Endometrium (tissue), 2 donors: ENCODE measurements around the gene COX6B1.
"Not testable (repeated sequence)": the region's sequence is repeated elsewhere in the genome, so short reads cannot be mapped to it uniquely, and the experiment has no call there.

Experiments used
- FAIRE-seq: peaks from 2 replicates; lab custom pipeline; 2012; peaks lifted over from hg19 to GRCh38; lab: Jason Lieb, UNC
- donor health status: control.
- donor health status: control.

COX6B1 gene, protein sequence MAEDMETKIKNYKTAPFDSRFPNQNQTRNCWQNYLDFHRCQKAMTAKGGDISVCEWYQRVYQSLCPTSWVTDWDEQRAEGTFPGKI

DNA sequence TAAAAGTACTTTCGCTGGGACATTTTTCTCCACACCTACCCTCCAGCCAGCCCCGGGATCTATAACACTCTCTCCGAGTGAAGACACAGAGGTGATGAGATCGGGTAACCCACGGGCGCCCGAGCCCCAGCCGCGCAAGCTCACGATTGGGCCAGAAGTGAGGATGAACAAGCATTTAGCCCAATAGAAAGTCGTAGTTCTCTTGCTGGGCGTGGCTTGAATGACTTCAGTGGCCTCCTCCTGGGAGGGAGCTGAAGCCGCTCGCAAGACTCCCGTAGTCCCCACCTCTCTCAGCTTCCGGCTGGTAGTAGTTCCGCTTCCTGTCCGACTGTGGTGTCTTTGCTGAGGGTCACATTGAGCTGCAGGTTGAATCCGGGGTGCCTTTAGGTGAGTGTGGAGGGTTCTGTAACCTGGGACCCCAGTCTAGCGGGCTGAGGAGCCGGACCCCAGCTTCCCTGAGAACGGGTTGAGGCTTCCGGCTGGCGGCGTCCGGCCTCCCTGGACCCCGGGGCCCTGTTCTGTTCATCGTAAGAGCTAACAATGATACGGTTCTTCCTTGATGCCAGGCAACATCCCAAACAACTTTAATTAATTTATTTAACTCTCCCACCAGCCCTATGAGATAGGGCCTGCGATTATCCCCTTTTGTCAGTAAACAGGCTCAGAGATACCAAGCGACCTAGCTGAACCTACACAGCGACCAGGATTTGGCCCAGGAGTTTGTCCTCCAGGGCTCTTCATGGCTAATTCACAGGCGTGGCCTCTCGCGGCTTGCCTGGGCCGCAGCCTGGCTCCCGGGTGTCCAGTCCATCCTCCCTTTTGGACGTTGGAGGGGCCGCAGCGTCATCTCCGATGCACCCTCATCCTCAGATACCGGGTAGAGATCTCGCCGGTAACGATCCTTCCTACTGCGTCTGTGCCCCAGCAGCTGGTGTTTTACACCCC is at the start of gene COX6B1:
Gene COX6B1 (plus strand): TSS at position 307 of the 945 bp plus-strand sequence. CDS start 2,921 bp downstream, outside the sequence.
- FAIRE-seq = peak; percentile 95

DNA sequence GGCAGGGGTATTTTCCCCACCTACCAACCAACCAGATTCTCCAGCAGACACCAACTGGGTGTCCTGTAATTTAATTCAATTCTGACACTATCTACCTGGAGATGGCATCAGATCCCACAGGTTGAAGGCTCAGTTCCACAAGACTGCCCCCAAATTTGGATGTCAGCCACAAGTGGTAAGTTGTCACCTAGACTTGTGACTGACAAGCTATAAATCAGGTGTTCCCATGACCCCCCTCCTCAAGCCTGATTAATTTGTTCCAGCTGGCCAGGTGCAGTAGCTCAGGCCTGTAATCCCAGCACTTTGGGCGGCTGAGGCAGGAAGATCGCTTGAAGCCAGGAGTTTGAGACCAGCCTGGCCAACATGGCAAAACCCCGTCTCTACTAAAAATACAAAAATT is 46.2 kb upstream of the COX6B1 start:
- no peak for FAIRE-seq

DNA sequence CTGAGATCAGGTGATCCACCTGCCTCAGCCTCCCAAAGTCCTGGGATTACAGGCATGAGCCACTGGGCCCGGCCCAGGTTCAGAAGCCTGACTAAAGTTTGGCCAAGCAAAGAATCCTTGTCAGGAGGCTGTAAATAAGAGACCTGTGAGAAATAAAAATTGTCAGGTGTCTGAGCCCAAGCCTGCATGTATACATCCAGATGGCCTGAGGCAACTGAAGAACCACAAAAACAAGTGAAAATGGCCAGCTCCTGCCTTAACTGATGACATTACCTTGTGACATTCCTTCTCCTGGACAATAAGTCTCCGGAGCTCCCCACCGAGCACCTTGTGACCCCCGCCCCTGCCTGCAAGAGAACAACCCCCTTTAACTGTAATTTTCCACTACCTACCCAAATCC is 43.7 kb upstream of the COX6B1 start:
- not testable (repeated sequence) for FAIRE-seq

DNA sequence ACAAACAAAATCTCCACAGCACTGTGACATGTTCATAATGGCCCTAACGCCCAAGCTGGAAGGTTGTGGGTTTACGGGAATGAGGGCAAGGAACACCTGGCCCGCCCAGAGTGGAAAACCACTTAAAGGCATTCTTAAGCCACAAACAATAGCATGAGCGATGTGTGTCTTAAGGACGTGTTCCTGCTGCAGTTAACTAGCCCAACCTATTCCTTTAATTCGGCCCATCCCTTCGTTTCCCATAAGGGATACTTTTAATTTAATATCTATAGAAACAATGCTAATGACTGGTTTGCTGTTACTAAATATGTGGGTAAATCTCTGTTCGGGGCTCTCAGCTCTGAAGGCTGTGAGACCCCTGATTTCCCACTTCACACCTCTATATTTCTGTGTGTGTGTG is 41.0 kb upstream of the COX6B1 start:
- FAIRE-seq = not testable (repeated sequence)

DNA sequence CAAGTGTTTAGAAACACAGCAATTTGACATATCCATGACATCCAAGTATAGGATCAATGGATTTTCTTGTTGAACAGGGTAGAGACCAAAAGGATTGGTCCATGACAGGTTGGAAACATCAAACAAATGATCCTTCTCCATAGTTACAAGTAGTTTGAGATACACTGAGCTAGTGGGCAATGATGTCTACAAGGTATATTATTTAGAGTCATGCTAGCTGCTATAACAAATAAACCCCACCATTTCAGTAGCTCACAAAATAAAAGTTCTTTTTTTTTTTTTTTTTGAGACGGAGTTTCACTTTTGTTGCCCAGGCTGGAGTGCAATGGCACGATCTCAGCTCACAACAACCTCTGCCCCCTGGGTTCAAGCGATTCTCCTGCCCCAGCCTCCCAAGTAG is 40.5 kb upstream of the COX6B1 start:
- no peak for FAIRE-seq

DNA sequence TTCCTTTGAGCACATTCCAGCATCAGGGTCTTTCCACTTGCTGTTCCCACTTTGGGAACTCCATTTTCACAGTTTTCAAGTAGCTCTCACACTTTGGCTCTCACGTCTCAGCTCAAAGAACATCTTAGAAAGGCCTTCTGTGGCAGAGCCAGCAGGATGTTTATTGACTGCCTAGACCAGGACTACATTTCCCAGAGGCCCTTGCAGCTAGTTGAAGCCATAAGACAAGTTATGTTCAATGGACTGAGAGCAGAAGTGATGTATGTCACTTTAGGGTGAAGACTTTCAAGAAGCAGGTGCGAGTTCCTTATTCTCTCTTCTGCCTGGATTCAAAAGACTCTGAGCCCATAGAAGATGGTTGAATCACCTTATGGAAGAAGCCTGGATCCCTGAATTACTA is 39.9 kb upstream of the COX6B1 start:
- FAIRE-seq = no peak

DNA sequence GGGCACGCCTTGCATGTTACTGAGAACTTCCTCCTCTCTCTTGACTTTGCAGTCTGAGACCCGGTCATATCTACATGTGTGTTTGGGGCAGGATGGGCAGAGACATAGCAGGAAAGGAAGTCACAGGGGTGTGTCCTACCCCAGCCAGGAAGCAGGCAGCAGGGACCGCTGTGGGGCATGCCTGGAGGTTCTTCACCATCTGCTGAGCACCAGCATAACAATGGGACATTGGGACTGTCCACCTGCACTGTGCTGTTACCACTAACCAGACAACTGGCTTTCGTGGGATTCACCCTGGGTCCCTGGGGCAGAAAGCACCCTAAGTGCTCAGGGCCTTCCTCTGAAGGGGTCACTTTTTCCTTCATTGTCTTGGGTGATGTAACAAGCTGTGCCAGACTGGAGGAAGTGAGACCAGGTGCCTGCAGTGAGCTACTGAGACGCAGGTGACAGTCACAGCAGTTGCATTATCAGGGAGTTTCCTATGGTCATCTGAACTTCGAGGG is 38.2 kb upstream of the COX6B1 start:
- no peak for FAIRE-seq

DNA sequence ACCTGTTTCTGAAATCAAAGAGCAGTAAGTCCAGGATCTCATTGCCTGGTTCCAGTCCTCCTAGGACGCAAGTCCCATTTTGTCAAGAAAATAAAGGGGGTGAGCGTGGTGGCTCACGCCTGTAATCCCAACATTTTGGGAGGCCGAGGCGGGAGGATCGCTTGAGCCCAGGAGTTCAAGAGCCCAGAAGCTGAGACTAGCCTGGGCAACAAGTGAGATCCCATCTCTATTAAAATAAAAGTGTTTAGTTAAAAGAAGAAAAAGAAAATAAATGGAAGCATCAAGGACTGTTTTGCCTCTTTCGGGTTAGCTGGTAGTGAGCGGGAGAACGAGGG is 35.9 kb upstream of the COX6B1 start:
- FAIRE-seq = no peak

DNA sequence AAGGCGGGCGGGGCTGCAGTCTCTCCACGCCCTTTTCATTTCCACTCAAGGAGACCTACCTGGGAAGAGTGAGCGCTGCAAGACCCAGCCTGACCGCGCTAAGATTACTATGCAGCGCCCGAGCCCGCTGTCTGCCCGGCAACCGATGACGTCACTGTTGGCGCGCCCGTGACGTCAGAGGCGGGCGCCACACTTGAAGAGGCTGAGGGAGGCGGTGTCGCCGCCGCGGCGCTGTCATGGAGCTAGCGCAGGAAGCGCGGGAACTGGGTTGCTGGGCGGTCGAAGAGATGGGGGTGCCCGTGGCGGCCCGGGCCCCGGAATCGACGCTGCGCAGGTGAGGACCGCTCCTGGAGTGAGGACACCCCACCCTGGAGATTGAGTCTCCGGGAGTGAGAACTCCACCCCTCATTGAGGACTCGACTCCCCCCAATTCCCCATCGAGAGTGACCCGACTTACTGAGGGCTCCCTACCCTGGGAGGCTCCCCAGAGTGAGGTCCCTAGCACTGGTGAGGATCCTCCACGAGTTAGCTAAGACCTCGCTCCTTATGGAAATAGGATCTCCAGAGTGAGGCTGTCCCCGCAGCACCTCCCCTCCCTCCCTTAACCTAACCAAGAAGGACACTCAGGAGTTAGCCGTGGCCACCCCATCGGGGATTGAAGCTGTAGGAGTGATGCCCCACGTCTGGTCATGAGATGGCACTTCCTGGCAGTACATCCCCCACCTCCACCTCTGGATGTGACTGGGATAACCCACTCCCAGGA is 35.4 kb upstream of the COX6B1 start, which contains the start of gene HAUS5:
Gene HAUS5 (plus strand): TSS at position 177 of the 763 bp plus-strand sequence. CDS start 60 bp downstream, at position 237.
- peak; percentile 81 for FAIRE-seq

DNA sequence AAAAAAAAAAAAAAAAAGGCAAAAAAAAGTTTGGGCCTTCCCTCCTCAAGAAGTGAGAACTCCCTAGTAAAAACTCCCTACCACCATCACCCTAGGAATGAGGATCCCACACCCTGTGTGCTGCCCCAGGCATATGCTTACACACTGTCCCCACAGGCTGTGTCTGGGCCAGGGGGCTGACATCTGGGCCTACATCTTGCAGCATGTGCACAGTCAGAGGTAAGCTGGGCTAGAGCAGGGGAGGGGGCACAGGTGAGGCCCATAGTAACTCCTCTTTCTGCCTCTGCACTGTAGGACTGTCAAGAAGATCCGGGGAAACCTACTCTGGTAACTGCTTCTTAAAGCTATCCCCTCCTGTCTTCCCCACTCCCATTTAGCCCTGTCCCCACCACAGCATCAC is 34.5 kb upstream of the COX6B1 start:
- FAIRE-seq = no peak

DNA sequence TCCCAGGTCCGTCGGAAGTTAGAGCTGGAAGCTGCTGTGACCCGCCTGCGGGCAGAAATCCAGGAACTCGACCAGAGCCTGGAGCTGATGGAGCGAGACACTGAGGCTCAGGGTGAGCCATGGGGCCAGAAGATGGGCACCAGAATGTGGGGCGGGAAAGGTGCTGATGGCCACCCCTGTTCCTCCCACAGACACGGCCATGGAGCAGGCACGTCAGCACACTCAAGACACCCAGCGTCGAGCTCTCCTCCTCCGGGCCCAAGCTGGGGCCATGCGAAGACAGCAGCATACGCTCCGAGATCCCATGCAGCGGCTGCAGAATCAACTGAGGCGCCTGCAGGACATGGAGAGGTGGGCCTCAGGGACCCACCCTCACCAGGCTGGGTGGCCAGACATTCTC is 33.1 kb upstream of the COX6B1 start:
- FAIRE-seq = no peak

DNA sequence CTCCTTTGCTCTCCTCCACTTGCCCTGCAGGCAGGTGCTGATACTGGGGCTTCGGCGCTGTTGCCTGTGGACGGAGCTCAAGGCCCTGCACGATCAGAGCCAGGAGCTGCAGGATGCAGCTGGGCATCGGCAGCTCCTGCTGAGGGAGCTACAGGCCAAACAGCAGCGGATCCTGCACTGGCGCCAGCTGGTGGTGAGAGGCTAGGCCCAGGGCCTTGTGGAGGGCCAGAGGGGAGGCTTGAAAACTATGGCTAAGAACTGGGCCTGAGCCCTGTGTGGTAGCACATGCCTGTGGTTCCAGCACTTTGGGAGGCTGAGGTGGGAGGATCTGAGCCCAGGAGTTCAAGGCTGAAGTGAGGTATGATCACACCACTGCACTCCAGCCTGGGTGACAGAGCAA is 29.3 kb upstream of the COX6B1 start:
- no peak for FAIRE-seq

DNA sequence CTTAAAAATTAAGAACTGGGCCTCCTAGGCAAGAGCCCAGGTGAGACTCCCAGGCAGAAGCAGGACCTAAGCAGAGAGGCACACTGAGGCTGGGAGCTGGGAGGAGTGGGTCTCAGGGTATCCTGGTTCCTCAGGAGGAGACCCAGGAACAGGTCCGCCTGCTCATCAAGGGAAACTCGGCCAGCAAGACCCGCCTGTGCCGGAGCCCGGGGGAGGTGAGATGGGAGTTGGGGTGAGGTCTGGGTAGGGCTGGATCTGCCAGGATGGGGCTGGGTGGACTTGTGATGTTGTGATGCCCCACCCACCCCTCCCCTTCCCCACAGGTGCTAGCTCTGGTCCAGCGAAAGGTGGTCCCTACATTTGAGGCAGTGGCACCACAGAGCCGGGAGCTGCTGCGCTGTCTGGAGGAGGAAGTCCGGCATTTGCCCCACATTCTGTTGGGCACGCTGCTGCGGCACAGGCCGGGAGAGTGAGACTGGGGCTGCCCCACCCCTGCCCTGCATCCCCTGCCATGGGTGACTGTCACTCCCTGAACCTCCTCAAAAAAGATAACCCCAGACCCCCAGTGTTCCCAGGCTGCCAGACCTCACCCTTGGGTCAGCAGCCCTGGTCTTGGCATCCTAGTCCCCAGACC is 28.7 kb upstream of the COX6B1 start:
- FAIRE-seq = no peak

DNA sequence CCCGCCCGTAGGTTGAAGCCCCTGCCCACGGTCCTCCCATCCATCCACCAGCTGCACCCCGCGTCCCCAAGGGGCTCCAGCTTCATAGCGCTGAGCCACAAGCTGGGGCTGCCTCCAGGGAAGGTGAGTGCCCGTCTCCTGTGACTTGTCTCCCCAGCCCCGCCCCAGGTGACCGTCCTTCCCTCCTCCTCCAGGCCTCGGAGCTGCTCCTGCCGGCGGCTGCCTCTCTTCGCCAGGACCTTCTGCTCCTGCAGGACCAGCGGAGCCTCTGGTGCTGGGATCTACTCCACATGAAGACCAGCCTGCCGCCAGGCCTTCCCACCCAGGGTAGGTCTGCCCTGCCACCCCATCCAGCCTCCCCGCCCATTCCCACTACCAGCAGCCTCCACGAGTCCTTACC is 28.1 kb upstream of the COX6B1 start:
- FAIRE-seq = no peak

DNA sequence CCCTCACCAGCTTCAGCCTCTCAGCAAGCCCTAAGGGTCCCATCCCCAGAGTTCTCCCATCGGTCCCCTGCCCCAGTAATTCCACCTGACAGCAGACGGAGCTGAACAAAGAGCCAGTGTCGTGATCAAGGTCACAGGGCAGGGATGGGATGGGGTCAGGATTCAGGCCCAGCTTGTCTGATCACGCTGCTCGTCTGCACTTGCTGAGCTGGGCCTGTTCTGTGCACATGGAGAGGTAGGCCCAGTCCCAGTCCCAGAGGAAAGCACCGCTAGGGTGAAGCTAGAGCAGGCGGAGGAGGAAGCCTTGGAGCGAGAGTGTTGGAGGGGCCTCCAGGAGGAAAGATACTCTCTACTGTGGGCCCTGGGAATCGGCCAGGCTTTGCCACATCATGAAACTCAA is 26.4 kb upstream of the COX6B1 start:
- no peak for FAIRE-seq

DNA sequence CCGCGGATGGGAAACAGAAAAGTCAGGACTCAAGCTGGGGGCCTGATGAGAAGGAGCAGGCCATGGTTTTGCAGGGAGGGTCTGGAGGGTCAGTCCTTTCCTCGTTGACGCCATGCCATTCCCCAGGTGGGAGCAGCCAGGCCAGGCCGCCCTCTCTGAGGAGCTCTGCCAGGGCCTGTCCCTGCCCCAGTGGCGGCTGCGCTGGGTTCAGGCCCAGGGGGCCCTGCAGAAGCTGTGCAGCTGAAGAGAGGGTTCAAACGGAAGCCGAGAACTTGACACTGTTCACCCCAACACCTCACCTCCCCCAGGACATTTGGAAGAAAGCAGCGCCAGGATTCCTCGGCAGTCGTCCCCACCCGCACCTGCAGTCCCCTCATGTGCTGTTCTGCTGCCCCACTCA is 25.4 kb upstream of the COX6B1 start:
- no peak for FAIRE-seq

DNA sequence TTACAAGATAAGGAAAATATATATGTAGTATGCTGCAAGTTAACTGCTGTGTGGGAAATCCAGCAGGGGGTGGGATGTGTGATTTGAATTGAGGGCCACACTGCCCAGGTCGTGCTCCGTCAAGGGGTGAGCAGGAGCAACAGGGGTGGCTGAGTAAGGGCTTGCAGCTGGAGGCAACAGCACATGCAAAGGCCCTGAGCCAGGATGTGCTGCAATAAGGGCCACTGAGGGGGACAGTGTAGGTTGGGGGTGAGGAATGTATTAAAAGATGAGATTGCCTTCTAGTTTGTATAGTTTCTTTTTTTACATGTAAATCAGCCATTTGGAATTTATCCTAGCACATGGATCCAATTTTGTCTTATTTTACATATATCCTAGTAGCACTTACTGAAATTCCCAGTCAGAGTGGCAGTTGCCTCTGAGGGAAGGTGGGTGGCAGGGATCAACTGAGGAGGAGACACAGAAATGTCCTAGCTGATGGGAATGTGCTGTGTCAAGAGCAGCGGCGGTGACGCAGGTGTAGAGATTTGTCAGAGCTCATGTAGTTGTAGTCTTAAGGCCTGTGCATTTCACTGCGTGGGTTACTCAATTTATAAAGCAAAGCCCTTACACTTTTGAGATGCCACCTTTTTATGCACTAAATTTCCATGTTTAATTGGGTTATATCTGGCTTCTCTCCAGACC is 24.7 kb upstream of the COX6B1 start:
- no peak for FAIRE-seq

DNA sequence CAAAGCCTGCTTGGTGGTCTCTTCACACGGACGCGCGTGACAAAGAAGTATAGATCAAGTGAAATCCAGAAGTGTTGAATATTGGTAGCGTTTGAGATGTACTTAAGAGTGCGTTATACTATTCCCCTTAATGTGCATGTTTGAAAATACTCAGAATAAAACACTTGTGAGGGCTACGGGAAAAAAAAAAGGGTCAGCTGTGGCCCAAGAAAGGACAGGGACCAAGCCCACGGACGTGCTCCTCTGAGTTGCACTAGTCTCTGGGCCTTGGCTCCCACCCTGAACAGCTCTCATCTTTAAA is 19.9 kb upstream of the COX6B1 start:
- FAIRE-seq = no peak

DNA sequence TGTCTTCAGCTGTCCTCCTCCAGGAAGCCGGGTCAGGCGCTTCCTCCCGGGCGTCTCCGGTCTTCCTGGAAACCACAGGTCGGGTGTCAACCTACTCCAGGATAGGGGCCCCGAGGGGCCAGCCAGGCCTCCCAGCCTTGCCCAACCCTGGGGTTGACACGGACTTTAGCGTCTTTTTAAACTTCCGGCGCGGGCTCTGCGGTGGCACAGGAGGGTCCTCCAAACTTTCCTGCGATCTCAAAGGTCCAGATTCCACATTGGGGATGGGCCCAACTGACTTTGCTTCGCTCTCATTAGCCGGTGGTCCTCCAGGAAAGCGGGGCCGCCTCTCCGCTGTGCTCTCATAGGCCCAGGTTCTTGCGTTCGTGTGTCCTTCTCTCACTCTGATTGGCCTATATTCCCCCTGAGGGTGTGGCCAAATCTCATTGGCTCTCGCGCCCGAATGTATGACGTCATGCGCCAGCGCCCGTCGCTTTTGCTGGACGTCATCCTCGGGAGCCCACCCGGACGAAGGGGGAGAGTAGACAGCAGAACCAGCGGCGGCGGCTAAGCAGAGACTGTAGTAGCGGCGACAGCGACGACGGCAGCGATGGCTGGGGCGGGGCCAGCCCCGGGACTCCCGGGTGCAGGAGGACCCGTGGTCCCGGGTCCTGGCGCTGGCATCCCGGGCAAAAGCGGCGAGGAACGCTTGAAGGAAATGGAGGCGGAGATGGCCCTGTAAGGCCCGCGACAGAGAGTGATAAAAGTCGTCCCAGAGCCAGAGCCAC is 19.4 kb upstream of the COX6B1 start, which contains the start of gene RBM42:
Gene RBM42 (plus strand): TSS at position 472 of the 767 bp plus-strand sequence. CDS start 118 bp downstream, at position 590.
- FAIRE-seq = peak; percentile 99

DNA sequence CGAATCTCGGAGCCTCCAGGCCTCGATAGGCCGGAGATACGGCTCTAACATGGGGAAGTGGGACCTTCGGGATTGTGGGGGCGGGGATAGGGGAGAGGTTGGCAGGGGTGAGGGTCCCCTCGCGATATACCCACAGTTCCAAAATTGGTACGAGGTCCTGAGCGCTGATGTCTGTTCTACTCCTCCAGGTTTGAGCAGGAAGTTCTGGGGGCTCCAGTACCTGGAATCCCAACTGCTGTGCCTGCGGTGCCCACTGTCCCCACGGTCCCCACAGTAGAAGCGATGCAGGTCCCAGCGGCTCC is 18.8 kb upstream of the COX6B1 start:
- FAIRE-seq = no peak

DNA sequence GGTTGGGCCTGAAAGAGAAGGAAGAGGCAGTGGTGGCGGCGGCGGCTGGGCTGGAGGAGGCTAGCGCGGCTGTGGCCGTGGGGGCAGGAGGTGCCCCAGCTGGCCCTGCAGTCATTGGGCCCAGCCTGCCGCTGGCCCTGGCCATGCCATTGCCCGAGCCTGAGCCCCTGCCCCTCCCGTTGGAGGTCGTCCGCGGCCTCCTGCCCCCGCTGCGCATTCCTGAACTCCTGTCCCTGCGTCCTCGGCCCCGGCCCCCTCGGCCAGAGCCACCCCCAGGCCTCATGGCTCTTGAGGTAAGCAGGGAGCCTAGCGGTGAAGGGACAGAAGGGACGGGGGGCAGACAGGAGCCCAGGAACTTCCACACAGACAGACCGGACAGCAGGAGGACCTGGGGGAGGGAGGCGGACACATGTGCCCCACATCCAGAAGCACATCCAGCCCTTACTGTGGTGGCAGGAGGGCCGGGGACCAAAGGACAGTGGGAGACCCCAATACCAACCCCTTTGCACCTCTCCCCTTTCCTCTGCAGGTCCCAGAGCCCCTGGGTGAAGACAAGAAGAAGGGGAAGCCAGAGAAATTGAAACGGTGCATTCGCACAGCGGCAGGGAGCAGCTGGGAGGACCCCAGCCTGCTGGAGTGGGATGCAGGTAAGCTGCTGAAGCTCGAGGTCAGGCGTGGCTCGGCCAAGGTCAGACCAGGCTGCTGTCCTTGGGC is 14.2 kb upstream of the COX6B1 start:
- no peak for FAIRE-seq
